GM18520 (cell line): Measurements from ENCODE around the gene NINL.

Experiments used
- ATAC-seq: cut with Tn5 transposase; IDR thresholded peaks from one replicate; pipeline ENCODE4 v1.9.1; 2021; ENCODE audit not compliant: unreplicated experiment

The NINL gene

GRCh38 chr20:25467441-25467840 lies 117.9 kb downstream of the NINL start:
- no peak for ATAC-seq

- ATAC-seq = no peak
These were observed 118.5 kb downstream of the NINL start for GRCh38 chr20:25466846-25467245.

GRCh38 chr20:25465243-25466135 lies 119.8 kb downstream of the NINL start:
- no peak for ATAC-seq

- no peak for ATAC-seq
These were observed 120.7 kb downstream of the NINL start for GRCh38 chr20:25464501-25465242.

GRCh38 chr20:25461786-25462545 lies 123.4 kb downstream of the NINL start:
- ATAC-seq = no peak

- ATAC-seq = no peak
These were observed 124.1 kb downstream of the NINL start for GRCh38 chr20:25461281-25461650.

- ATAC-seq = no peak
These were observed 124.6 kb downstream of the NINL start for GRCh38 chr20:25460566-25461280.

GRCh38 chr20:25459916-25460535 lies 125.3 kb downstream of the NINL start:
- ATAC-seq = no peak

GRCh38 chr20:25459111-25459830 lies 126.1 kb downstream of the NINL start:
- no peak for ATAC-seq

GRCh38 chr20:25457886-25458680 lies 127.2 kb downstream of the NINL start:
- no peak for ATAC-seq

GRCh38 chr20:25454153-25454900 lies 131.0 kb downstream of the NINL start:
- ATAC-seq = no peak

GRCh38 chr20:25453035-25453810 lies 132.1 kb downstream of the NINL start:
- no peak for ATAC-seq

- ATAC-seq = no peak
These were observed 133.0 kb downstream of the NINL start for GRCh38 chr20:25452333-25452732.

GRCh38 chr20:25447671-25448070 lies 137.7 kb downstream of the NINL start:
- ATAC-seq = no peak

GRCh38 chr20:25444556-25444955 lies 140.8 kb downstream of the NINL start:
- no peak for ATAC-seq

GRCh38 chr20:25439328-25439727 lies 146.0 kb downstream of the NINL start:
- ATAC-seq = no peak

GRCh38 chr20:25437153-25437581 lies 148.2 kb downstream of the NINL start:
- ATAC-seq = no peak
